Measurements from ENCODE around the gene MOK.

DNA sequence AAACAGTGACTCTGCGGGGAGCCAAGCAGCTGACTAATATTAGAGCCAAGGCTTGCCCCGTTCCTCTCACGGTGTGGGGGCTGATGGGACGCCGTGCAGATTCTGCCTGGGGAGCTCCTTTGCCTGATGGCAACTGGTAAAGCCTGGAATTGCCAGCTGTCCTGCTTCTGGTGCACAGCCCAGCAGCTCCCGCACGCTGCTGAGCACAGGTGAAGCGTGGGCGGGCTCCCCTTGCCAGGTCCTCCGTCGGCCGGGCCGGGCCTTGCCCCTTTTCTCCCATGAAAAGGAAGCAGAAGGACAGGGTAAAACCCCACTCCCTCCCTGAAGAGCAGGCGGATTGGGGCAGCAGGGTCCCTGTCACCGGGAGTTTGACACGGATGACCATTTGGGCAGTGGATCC is 86.3 kb downstream of the MOK start:
- TF ChIP-seq, protein P1, sequence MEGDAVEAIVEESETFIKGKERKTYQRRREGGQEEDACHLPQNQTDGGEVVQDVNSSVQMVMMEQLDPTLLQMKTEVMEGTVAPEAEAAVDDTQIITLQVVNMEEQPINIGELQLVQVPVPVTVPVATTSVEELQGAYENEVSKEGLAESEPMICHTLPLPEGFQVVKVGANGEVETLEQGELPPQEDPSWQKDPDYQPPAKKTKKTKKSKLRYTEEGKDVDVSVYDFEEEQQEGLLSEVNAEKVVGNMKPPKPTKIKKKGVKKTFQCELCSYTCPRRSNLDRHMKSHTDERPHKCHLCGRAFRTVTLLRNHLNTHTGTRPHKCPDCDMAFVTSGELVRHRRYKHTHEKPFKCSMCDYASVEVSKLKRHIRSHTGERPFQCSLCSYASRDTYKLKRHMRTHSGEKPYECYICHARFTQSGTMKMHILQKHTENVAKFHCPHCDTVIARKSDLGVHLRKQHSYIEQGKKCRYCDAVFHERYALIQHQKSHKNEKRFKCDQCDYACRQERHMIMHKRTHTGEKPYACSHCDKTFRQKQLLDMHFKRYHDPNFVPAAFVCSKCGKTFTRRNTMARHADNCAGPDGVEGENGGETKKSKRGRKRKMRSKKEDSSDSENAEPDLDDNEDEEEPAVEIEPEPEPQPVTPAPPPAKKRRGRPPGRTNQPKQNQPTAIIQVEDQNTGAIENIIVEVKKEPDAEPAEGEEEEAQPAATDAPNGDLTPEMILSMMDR (IDR thresholded peaks at IDR 0.05; ENCODE audit: insufficient read depth, low read length, poor library complexity, severe bottlenecking) = no peak
- TF ChIP-seq EZH2phosphoT487 (conservative IDR thresholded peaks at IDR 0.05; ENCODE audit: low read length) = no peak

All from SU-DHL-6 (cell line).